ENCODE results near the gene SLC12A8. TPM values are rescaled to one million over a fixed set of nuclear protein-coding genes. Genes with fewer than 3 reads are reported as not detected.

Gene SLC12A8
- total RNA-seq, 1 donor from 2014 or later: 6.1 TPM

- H3K4me1 Mint-ChIP-seq (ENCODE audit: low read depth): peaks cover 22% of the 10 kb centered on the region
- H3K4me3 Mint-ChIP-seq (ENCODE audit: unreplicated experiment): no peak overlapping the region
- H3K27ac Mint-ChIP-seq (ENCODE audit: unreplicated experiment): no peak overlapping the region
- DNase-seq (ENCODE audit: low spot score): no peak
- no peak for TF ChIP-seq CTCF (IDR thresholded peaks at IDR 0.05)
- H3K36me3 Mint-ChIP-seq (ENCODE audit: low read depth): no peaks in the 10 kb centered on the region
- no peaks in the 10 kb centered on the region for H3K9me3 Mint-ChIP-seq (ENCODE audit: low read depth)
- no peaks in the 10 kb centered on the region for H3K27me3 Mint-ChIP-seq (ENCODE audit: low read depth)
Observed at GRCh38 chr3:125189378-125190165, 23.0 kb downstream of the SLC12A8 start.

GRCh38 chr3:125188955-125189354, 23.6 kb downstream of the SLC12A8 start:
- Mint-ChIP-seq H3K27me3 (ENCODE audit: low read depth) (no peaks in the 10 kb centered on the region), H3K36me3 (ENCODE audit: low read depth) (no peaks in the 10 kb centered on the region), H3K4me1 (ENCODE audit: low read depth) (peaks cover 24% of the 10 kb centered on the region), H3K4me3 (ENCODE audit: unreplicated experiment) (no peak overlapping the region), H3K27ac (ENCODE audit: unreplicated experiment) (no peak overlapping the region), H3K9me3 (ENCODE audit: low read depth) (no peaks in the 10 kb centered on the region)
- TF ChIP-seq CTCF (IDR thresholded peaks at IDR 0.05): no peak
- DNase-seq (ENCODE audit: low spot score): no peak

GRCh38 chr3:125187599-125187910, 25.0 kb downstream of the SLC12A8 start:
- no peak for TF ChIP-seq CTCF (IDR thresholded peaks at IDR 0.05)
- Mint-ChIP-seq H3K9me3 (ENCODE audit: low read depth) (no peaks in the 10 kb centered on the region), H3K27ac (ENCODE audit: unreplicated experiment) (no peak overlapping the region), H3K4me3 (ENCODE audit: unreplicated experiment) (no peak overlapping the region), H3K27me3 (ENCODE audit: low read depth) (no peaks in the 10 kb centered on the region), H3K4me1 (ENCODE audit: low read depth) (peaks cover 24% of the 10 kb centered on the region), H3K36me3 (ENCODE audit: low read depth) (no peaks in the 10 kb centered on the region)
- DNase-seq (ENCODE audit: low spot score): no peak

GRCh38 chr3:125186800-125187598, 25.5 kb downstream of the SLC12A8 start:
- no peak for TF ChIP-seq CTCF (IDR thresholded peaks at IDR 0.05)
- H3K27ac Mint-ChIP-seq (ENCODE audit: unreplicated experiment): peak overlapping the region; percentile 43
- H3K4me3 Mint-ChIP-seq (ENCODE audit: unreplicated experiment): peak overlapping the region; percentile 2
- H3K27me3 Mint-ChIP-seq (ENCODE audit: low read depth): no peaks in the 10 kb centered on the region
- H3K4me1 Mint-ChIP-seq (ENCODE audit: low read depth): peaks cover 24% of the 10 kb centered on the region
- DNase-seq (ENCODE audit: low spot score): no peak
- no peaks in the 10 kb centered on the region for H3K9me3 Mint-ChIP-seq (ENCODE audit: low read depth)
- H3K36me3 Mint-ChIP-seq (ENCODE audit: low read depth): no peaks in the 10 kb centered on the region

- peaks cover 24% of the 10 kb centered on the region for H3K4me1 Mint-ChIP-seq (ENCODE audit: low read depth)
- H3K36me3 Mint-ChIP-seq (ENCODE audit: low read depth): no peaks in the 10 kb centered on the region
- H3K9me3 Mint-ChIP-seq (ENCODE audit: low read depth): no peaks in the 10 kb centered on the region
- peak overlapping the region; percentile 43 for H3K27ac Mint-ChIP-seq (ENCODE audit: unreplicated experiment)
- H3K27me3 Mint-ChIP-seq (ENCODE audit: low read depth): no peaks in the 10 kb centered on the region
- peak overlapping the region; percentile 2 for H3K4me3 Mint-ChIP-seq (ENCODE audit: unreplicated experiment)
- no peak for DNase-seq (ENCODE audit: low spot score)
- no peak for TF ChIP-seq CTCF (IDR thresholded peaks at IDR 0.05)
Observed at GRCh38 chr3:125186261-125186787, 26.2 kb downstream of the SLC12A8 start.
